Measurements from ENCODE around the gene SLC19A1. TPM values are rescaled to one million over a fixed set of nuclear protein-coding genes. Genes with fewer than 3 reads are reported as not detected.
A peak's percentile ranks its signal among the peaks of the same experiment; 100 is the strongest.

Gene SLC19A1
- total RNA-seq, 1 donor from 2014 or later = 21.7 TPM

- TF ChIP-seq CTCF (IDR thresholded peaks at IDR 0.05; ENCODE audit: insufficient read depth, low read length, poor library complexity, severe bottlenecking) = no peak
- peaks cover 2% of the 10 kb centered on the region for H3K27me3 ChIP-seq (ENCODE audit: control insufficient read depth, insufficient read depth, low read length)
- no peaks in the 10 kb centered on the region for H3K36me3 ChIP-seq (ENCODE audit: control insufficient read depth, insufficient read depth, low read length)
- H3K4me3 ChIP-seq (ENCODE audit: low read depth, low read length) = no peak overlapping the region
- DNase-seq (ENCODE audit: low read depth) = no peak
These were observed 3.0 kb upstream of the SLC19A1 start for GRCh38 chr21:45545236-45545570.

- no peak for TF ChIP-seq CTCF (IDR thresholded peaks at IDR 0.05; ENCODE audit: insufficient read depth, low read length, poor library complexity, severe bottlenecking)
- Histone ChIP-seq H3K4me3 (ENCODE audit: low read depth, low read length) (no peak overlapping the region), H3K36me3 (ENCODE audit: control insufficient read depth, insufficient read depth, low read length) (no peaks in the 10 kb centered on the region), H3K27me3 (ENCODE audit: control insufficient read depth, insufficient read depth, low read length) (peaks cover 2% of the 10 kb centered on the region)
- DNase-seq (ENCODE audit: low read depth) = no peak
These were observed 2.4 kb upstream of the SLC19A1 start for GRCh38 chr21:45544449-45545235.

- H3K4me3 ChIP-seq (ENCODE audit: low read depth, low read length) = no peak overlapping the region
- H3K36me3 ChIP-seq (ENCODE audit: control insufficient read depth, insufficient read depth, low read length) = no peaks in the 10 kb centered on the region
- no peak for DNase-seq (ENCODE audit: low read depth)
- TF ChIP-seq CTCF (IDR thresholded peaks at IDR 0.05; ENCODE audit: insufficient read depth, low read length, poor library complexity, severe bottlenecking) = no peak
- H3K27me3 ChIP-seq (ENCODE audit: control insufficient read depth, insufficient read depth, low read length) = peaks cover 2% of the 10 kb centered on the region
These were observed 1.6 kb upstream of the SLC19A1 start for GRCh38 chr21:45543710-45544448.

GRCh38 chr21:45543371-45543709, 1.1 kb upstream of the SLC19A1 start:
- Histone ChIP-seq H3K36me3 (ENCODE audit: control insufficient read depth, insufficient read depth, low read length) (no peaks in the 10 kb centered on the region), H3K4me3 (ENCODE audit: low read depth, low read length) (no peak overlapping the region), H3K27me3 (ENCODE audit: control insufficient read depth, insufficient read depth, low read length) (peaks cover 2% of the 10 kb centered on the region)
- TF ChIP-seq CTCF (IDR thresholded peaks at IDR 0.05; ENCODE audit: insufficient read depth, low read length, poor library complexity, severe bottlenecking) = no peak
- DNase-seq (ENCODE audit: low read depth) = no peak

GRCh38 chr21:45542667-45543370, 579 bp upstream of the SLC19A1 start:
- Histone ChIP-seq H3K36me3 (ENCODE audit: control insufficient read depth, insufficient read depth, low read length) (no peaks in the 10 kb centered on the region), H3K4me3 (ENCODE audit: low read depth, low read length) (peak overlapping the region; percentile 45), H3K27me3 (ENCODE audit: control insufficient read depth, insufficient read depth, low read length) (peaks cover 2% of the 10 kb centered on the region)
- TF ChIP-seq CTCF (IDR thresholded peaks at IDR 0.05; ENCODE audit: insufficient read depth, low read length, poor library complexity, severe bottlenecking) = no peak
- no peak for DNase-seq (ENCODE audit: low read depth)

Measured in kidney epithelial cell (primary cell).